ENCODE results near the gene RIMS4.

GRCh38 chr20:44858606-44859360 is 48.4 kb upstream of the RIMS4 start:
- no peak for TF ChIP-seq GATA2 (IDR thresholded peaks at IDR 0.05; ENCODE audit: low read depth, low read length)
- TF ChIP-seq GATA3 (IDR thresholded peaks at IDR 0.05; ENCODE audit: low read depth, low read length), result no peak

Measured in SH-SY5Y (cell line).